NCI-H2227 (cell line): ENCODE results near the gene KLHL17.

Experiments
- DNase-seq: peaks from one replicate; lab custom pipeline; 2025; ENCODE audit not compliant: unreplicated experiment; lab: John Stamatoyannopoulos, UW

Gene KLHL17

GRCh38 chr1:921011-921837, 39.2 kb upstream of the KLHL17 start:
- peak; percentile 93 for DNase-seq

GRCh38 chr1:923131-923990, 37.0 kb upstream of the KLHL17 start, which contains the start of gene SAMD11:
TSS of gene SAMD11 (plus strand) at chr1:923923. CDS start at chr1:924432, 509 bp downstream.
- peak; percentile 94 for DNase-seq

DNA sequence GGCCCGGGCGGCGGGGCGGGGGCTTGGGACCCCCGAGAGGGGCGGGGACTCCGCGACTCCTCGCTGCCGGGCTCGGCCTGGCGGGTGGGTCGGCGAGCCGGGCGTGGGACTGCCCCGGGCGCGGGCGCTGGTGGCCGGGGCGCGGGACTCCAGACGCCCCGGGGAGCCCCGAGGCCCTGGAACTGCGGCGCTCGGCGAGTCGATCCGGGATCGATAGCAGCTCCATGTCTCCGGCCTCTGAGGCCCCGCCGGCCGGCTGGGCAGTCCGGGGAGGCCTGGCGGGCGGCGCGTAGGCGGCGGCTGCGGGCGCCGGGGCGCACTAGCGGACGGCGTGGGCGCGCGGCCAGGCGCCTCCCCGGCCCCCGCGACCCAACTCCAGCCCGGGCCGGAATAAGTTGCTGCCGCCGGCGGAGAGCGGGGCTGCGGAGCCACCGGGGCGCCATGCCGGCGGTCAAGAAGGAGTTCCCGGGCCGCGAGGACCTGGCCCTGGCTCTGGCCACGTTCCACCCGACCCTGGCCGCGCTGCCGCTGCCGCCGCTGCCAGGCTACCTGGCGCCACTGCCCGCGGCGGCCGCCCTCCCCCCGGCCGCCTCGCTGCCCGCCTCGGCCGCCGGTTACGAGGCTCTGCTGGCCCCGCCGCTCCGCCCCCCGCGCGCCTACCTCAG, 36.3 kb upstream of the KLHL17 start:
- no peak for DNase-seq

DNA sequence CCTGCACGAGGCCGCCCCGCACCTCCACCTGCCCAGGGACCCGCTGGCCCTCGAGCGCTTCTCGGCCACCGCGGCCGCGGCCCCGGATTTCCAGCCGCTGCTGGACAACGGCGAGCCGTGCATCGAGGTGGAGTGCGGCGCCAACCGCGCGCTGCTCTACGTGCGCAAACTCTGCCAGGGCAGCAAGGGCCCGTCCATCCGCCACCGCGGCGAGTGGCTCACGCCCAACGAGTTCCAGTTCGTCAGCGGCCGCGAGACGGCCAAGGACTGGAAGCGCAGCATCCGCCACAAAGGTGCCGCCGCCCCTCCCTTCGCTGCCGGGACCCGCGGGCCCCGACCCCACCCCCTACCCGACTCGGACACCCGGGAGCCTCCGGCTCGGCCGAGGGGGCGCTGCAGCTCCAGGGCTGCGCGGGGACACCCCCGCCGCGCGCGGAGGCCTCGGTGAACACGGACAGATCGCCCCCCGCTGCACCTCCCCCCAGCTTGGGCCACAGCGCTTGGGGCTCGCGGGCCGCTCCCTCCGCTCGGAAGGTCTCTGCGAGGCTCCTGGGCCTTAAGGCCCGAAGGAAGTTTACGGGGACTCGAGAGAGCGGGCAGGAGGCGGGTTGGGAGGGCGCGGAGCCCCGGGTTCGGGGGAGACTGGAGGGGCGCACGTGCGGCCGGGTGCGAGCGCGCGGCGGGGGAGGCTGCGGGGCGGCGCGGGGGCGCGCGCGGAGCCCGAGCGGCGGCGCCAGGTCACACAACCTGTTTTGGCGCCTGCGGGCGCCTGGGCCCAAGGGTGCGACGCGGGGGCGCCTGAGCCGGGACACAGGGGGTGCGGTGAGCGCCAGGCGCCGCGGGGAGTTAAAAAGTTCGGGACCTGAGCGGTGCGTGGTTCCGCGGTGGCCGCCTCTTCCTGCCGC, 35.5 kb upstream of the KLHL17 start:
- peak; percentile 76 for DNase-seq

DNA sequence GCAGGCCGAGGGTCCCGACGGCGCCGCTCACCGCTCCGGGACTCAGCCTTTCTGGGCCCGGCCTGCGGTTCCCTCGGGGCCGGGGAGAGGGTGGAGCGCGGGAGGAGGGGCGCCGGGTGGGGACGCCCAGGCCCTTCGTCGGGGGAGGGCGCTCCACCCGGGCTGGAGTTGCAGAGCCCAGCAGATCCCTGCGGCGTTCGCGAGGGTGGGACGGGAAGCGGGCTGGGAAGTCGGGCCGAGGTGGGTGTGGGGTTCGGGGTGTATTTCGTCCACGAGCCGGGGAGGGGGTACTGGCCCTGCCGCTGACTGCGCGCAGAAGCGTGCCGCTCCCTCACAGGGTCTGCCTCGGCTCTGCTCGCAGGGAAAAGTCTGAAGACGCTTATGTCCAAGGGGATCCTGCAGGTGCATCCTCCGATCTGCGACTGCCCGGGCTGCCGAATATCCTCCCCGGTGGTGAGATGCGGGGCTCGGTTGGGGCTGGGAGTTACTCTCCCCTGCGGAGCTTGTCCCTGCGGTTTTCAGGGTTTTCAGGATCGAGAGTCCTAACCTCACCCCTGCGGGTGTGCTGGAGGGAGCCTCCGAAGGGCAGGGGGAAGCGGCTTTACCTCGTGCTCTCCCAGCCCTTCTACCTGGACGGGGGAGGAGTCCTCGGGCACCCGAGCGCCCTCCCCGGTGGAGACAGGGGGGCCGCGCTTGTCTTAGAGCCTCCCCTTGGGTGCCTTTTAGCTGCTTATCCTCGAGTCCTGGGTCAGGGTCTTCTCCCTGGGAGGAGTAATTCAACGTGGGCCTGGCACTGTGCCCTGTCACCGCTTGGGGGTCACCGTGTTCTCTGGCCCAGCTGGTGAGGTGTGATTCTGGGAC, 34.6 kb upstream of the KLHL17 start:
- DNase-seq, result peak; percentile 65

- no peak for DNase-seq
Measured at GRCh38 chr1:927234-927633, 33.1 kb upstream of the KLHL17 start.

DNA sequence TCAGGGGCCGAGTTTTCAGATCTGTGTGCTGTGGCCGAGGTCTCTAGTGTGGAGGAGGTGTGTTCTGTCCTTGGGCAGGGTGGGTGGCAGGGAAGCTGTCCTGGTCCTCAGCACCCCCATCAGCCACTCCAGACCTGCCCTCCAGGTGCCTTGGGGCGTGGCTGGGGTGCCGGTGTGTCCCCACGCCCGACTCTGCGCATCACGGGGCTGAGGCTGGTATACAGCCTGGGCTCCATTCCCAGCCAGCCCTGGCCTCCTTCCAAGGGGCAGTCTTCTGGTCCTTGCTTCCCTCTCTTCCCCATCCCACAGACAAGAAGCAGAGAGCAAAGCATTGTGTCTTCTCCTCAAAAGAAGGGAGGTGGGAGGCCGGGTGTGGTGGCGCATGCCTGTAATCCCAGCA, 32.6 kb upstream of the KLHL17 start:
- DNase-seq, result no peak

- DNase-seq, result no peak
Measured at GRCh38 chr1:928825-929661, 31.3 kb upstream of the KLHL17 start.

DNA sequence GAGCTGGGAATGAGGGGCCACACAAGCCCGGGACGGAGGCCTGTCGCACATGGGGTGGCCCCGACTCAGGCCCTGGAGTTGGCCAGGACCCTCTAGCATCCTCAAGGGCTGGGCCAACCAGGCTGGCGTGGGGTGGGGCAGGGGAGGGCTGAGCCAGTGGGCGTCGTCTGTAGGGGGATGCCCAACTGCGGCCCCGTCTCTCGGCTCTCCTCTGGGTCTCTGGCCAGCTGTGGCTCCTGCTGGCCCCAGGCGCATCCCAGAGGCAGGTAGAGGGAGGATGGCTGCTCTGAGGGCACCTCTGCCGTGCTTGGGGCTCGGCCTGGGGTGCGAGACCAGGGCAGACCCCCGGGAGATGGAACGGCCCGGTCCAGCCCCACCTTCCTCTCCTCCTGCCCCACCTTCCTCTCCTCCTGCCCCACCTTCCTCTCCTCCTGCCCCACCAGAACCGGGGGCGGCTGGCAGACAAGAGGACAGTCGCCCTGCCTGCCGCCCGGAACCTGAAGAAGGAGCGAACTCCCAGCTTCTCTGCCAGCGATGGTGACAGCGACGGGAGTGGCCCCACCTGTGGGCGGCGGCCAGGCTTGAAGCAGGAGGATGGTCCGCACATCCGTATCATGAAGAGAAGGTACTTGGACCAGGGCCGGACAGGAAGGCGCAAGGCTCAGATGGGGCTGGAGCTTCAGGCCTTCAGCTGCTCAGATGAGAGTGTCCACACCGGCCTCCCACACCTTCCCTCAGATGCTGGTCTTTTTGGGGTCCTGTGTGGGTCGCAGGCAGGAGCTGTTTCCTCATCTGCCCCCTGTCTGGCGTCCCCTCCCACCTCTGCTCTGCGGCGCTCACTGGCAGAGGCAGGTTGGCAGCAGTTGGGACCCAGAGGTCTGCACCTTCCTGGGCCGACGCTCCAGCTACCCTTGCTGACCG, 30.4 kb upstream of the KLHL17 start:
- DNase-seq, result no peak

- no peak for DNase-seq
Measured at GRCh38 chr1:930633-931138, 29.7 kb upstream of the KLHL17 start.

- no peak for DNase-seq
Measured at GRCh38 chr1:931380-932172, 28.8 kb upstream of the KLHL17 start.

- no peak for DNase-seq
Measured at GRCh38 chr1:932173-932510, 28.2 kb upstream of the KLHL17 start.

DNA sequence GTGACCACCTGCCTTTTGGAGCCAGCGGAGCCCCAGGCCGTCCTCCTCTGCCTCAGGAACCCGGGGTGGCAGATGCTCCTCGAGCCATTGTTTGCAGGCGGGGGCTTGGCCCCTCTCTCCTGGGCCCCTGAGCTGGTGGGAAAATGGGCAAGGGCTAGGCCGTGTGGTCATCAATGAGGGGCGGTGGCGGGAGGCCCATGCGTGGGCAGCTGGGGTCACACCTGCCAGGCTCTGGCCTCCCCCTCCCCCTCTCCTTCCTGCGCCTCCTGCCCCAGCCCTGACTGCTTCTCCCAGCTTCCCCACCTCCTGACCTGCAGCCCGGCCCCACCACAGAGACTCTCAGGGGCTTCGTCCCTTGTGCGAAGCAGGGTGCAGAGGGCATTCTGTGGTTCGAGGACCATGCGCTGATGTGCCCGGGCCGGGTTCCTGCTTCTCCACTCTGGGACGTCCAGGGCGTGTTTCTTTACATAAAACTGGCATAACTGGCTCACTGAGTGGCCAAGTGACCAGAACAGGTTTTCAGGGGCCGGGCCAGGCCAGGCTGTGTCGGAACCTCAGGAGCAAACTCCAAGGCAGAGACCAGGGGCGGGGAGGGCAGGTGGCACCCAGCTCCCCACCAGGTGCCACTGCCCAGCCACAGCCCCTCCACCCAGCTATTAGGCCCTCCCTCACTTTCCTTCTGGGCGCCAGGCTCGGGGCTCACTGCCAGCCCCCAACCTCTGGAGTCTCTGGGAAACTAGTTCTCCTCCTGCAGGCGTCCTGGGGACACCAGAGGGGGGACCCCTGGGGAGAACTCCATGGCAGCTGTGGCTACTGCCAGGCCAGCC, 27.4 kb upstream of the KLHL17 start:
- no peak for DNase-seq

- no peak for DNase-seq
Measured at GRCh38 chr1:933603-933940, 26.8 kb upstream of the KLHL17 start.

- no peak for DNase-seq
Measured at GRCh38 chr1:934991-935750, 25.2 kb upstream of the KLHL17 start.
